K562 (cell line): ENCODE results near the gene CFAP410. TPM values are rescaled to one million over a fixed set of nuclear protein-coding genes. Genes with fewer than 3 reads are reported as not detected.

Experiments used
- ATAC-seq: fragments of 200-7000 bp; cut with Tn5 transposase; 3 replicates; pipeline ENCODE4 v1.9.1; 2020; ENCODE audit warnings: moderate library complexity
- BruUV-seq: library from RNA; stranded (reverse); fragments of 400-500 nt; replicated peaks from 2 replicates; lab custom pipeline; 2021; lab: Mats Ljungman, UMichigan
- CTCF ChIA-PET: fragments of 300-600 bp; formaldehyde crosslinking; extraction: SDS; loops from one replicate; lab custom pipeline; 2021; ENCODE audit warnings: low intra/inter-chr PET ratio; lab: Yijun Ruan, JAX
- POLR2A ChIA-PET: fragments of 300-600, 350-650 bp; sonication (Branson Sonifier 250); formaldehyde crosslinking; extraction: SDS; loops from one replicate; lab custom pipeline; 2021; ENCODE audit warnings: antibody characterized with exemption, inconsistent platforms; lab: Yijun Ruan, JAX
- DNase-seq, 4 experiments: peaks; one replicate each; pipeline versions ENCODE4 v3.0.0 to v3.0.0-alpha.2; 2011 to 2018; ENCODE audit warnings: low spot score in 3 of 4, mixed read lengths in 3 of 4; ENCODE audit errors: extremely low read depth in 1 of 4
- FAIRE-seq: peaks from 2 replicates; lab custom pipeline; 2011; peaks lifted over from hg19 to GRCh38; lab: Jason Lieb, UNC
- H2AFZ ChIP-seq: 2 replicates; pipeline ENCODE4 v1.6.0; 2011; ENCODE audit warnings: low read depth, low read length, control low read depth, inconsistent platforms
- H3K27ac ChIP-seq: fragments of 200-600 bp; 3 replicates; pipeline ENCODE4 v1.8.0; 2011; ENCODE audit warnings: low read depth, mild to moderate bottlenecking, control low read depth, inconsistent platforms, low read length, moderate library complexity, mixed read lengths; ENCODE audit errors: extremely low read depth
- H3K27me3 ChIP-seq, 2 experiments: fragments of 300-600 bp in 1 of 2; 2 replicates in 1 of 2; 3 replicates in 1 of 2; pipeline versions ENCODE4 v1.6.0 to v1.8.0; 2011; ENCODE audit warnings: inconsistent platforms in 2 of 2, low read length in 2 of 2, mild to moderate bottlenecking in 1 of 2, mixed read lengths in 1 of 2, moderate library complexity in 1 of 2; ENCODE audit not compliant: control insufficient read depth in 2 of 2, insufficient read depth in 2 of 2
- H3K36me3 ChIP-seq: fragments of 300-600 bp; 3 replicates; pipeline ENCODE4 v1.8.0; 2011; ENCODE audit warnings: mild to moderate bottlenecking, low read length, inconsistent platforms; ENCODE audit not compliant: control insufficient read depth, insufficient read depth
- H3K4me1 ChIP-seq, 2 experiments: fragments of 200-600 bp in 1 of 2; replicated peaks in 1 of 2; 2 replicates in 1 of 2; 3 replicates in 1 of 2; pipeline versions ENCODE4 v1.5.1 to v1.8.0; 2011; ENCODE audit warnings: inconsistent platforms in 2 of 2, low read length in 2 of 2, mild to moderate bottlenecking in 1 of 2, mixed read lengths in 1 of 2, moderate library complexity in 1 of 2; ENCODE audit not compliant: control insufficient read depth in 2 of 2, insufficient read depth in 2 of 2
- H3K4me2 ChIP-seq: 2 replicates; pipeline ENCODE4 v1.6.1; 2011; ENCODE audit warnings: low read length, control low read depth, inconsistent platforms, mixed read lengths; ENCODE audit not compliant: insufficient read depth
- H3K4me3 ChIP-seq: fragments of 200-600 bp; sonication (generic), shearing (Covaris generic); 2 replicates; pipeline ENCODE4 v1.5.1; 2016; ENCODE audit warnings: control low read depth, inconsistent platforms
- H3K79me2 ChIP-seq: fragments of 200-600 bp; 3 replicates; pipeline ENCODE4 v1.8.0; 2011; ENCODE audit warnings: low read length, inconsistent platforms; ENCODE audit not compliant: control insufficient read depth, insufficient read depth
- H3K9ac ChIP-seq, 2 experiments: 2 replicates each; pipeline versions ENCODE4 v1.6.0 to v1.6.1; 2011; ENCODE audit warnings: low read depth in 2 of 2, low read length in 2 of 2, control low read depth in 1 of 2, inconsistent platforms in 1 of 2, mild to moderate bottlenecking in 1 of 2, mixed read lengths in 1 of 2; ENCODE audit not compliant: insufficient read depth in 1 of 2
- H3K9me1 ChIP-seq: one replicate; pipeline ENCODE4 v1.6.0; 2011; ENCODE audit warnings: inconsistent platforms, mild to moderate bottlenecking, low read length, moderate library complexity; ENCODE audit not compliant: control insufficient read depth, insufficient read depth
- H3K9me3 ChIP-seq: replicated peaks from 2 replicates; pipeline ENCODE4 v1.5.1; 2011; ENCODE audit warnings: low read depth, low read length, inconsistent platforms; ENCODE audit not compliant: control insufficient read depth, insufficient read depth
- H4K20me1 ChIP-seq: replicated peaks from 2 replicates; pipeline ENCODE4 v1.6.1; 2011; ENCODE audit warnings: low read length, inconsistent platforms, mixed read lengths; ENCODE audit not compliant: control insufficient read depth, insufficient read depth
- DPF2 ChIP-seq: fragments of 450-650 bp; IDR thresholded peaks from 2 replicates; pipeline ENCODE4 v1.6.1; 2016
- GATAD2A ChIP-seq: fragments of 450-650 bp; IDR thresholded peaks from 2 replicates; pipeline ENCODE4 v1.6.1; 2017
- HSF4 ChIP-seq: fragments of 250-450 bp; sonication (Bioruptor Pico); IDR thresholded peaks from 2 replicates; pipeline ENCODE4 v2.1.2; 2022; ENCODE audit warnings: mild to moderate bottlenecking, moderate library complexity, borderline replicate concordance
- NONO ChIP-seq, 2 experiments: fragments of 200-400 bp in 1 of 2; fragments of 450-650 bp in 1 of 2; formaldehyde crosslinking in 1 of 2; IDR thresholded peaks; 2 replicates each; pipeline ENCODE4 v1.6.1; 2017; ENCODE audit warnings: low read depth in 2 of 2, mild to moderate bottlenecking in 2 of 2, moderate library complexity in 2 of 2, low read length in 1 of 2
- PPARD ChIP-seq: fragments of 250-450 bp; sonication (Bioruptor Pico); IDR thresholded peaks from 2 replicates; pipeline ENCODE4 v1.8.0; 2022; ENCODE audit warnings: inconsistent platforms, mild to moderate bottlenecking, moderate library complexity
- SNIP1 ChIP-seq: fragments of 450-650 bp; IDR thresholded peaks from 2 replicates; pipeline ENCODE4 v1.7.1; 2017; ENCODE audit warnings: low read depth, mild to moderate bottlenecking
- SRSF7 ChIP-seq: fragments of 200-400 bp; formaldehyde crosslinking; optimal IDR thresholded peaks from 2 replicates; pipeline ENCODE3; 2017; ENCODE audit warnings: mild to moderate bottlenecking, low read depth, low read length
- ZFX ChIP-seq: sonication (generic); formaldehyde crosslinking; IDR thresholded peaks from 2 replicates; pipeline ENCODE4 v1.8.0; 2022; ENCODE audit warnings: mild to moderate bottlenecking, missing genetic modification reagents, moderate library complexity
- ZNF197 ChIP-seq: fragments of 200-800 bp; sonication (Bioruptor generic); IDR thresholded peaks from 2 replicates; pipeline ENCODE4 v1.6.1; 2016; ENCODE audit warnings: low read depth, missing genetic modification characterization, missing compliant biosample characterization
- ZNF695 ChIP-seq: fragments of 450-650 bp; formaldehyde crosslinking; IDR thresholded peaks from 2 replicates; pipeline ENCODE4 v1.4.0; 2020; ENCODE audit warnings: mild to moderate bottlenecking, moderate library complexity
- ZNF717 ChIP-seq: fragments of 250-450 bp; sonication (Bioruptor Pico); IDR thresholded peaks from 2 replicates; pipeline ENCODE4 v1.5.0; 2021
- WGBS: fragments of 100-300 bp; shearing (Covaris generic); methylation state at CpG from one replicate; pipeline ENCODE4 v1.1.6; 2016; ENCODE audit warnings: low coverage, mixed read lengths; ENCODE audit not compliant: insufficient coverage; ENCODE audit errors: missing lambda C conversion rate; 5-methylcytosine and 5-hydroxymethylcytosine counted together
- in situ Hi-C: fragments of 300-500 bp; cut with MboI; formaldehyde crosslinking; loops from 4 replicates; pipeline ENCODE4 v1.15.0; 2018; ENCODE audit warnings: inconsistent platforms, mixed read lengths
- intact Hi-C: fragments of 100-400 bp; cut with micrococcal nuclease; formaldehyde crosslinking; loops from 2 replicates; pipeline ENCODE4 v1.14.2; 2022
- polyA plus RNA-seq, 8 experiments: library from polyadenylated mRNA; depleted of rRNA in 4 of 8; stranded (reverse) in 5 of 8; unstranded in 3 of 8; fragments of >200 nt; fragmentation: Nextera tagmentation in 2 of 8; fragmentation: Illumina TruSeq in 1 of 8; extraction: Ambion mirVana in 2 of 8; extraction: Trizol in 1 of 8; gene quantifications; 2 replicates each; pipeline versions ENCODE4 v1.2.1 to v1.2.3, GENCODE V29; 2011 to 2014; ENCODE audit warnings: inconsistent platforms in 1 of 8, missing spikeins in 1 of 8
- total RNA-seq, 7 experiments: library from RNA; depleted of rRNA in 6 of 7; stranded (reverse); fragments of >200 nt in 6 of 7; fragmentation: Illumina TruSeq in 2 of 7; extraction: Trizol in 2 of 7; gene quantifications; 2 replicates each; pipeline versions ENCODE4 v1.2.1 to v1.2.3, GENCODE V29; 2011 to 2021; ENCODE audit warnings: low replicate concordance in 1 of 7
- TF ChIP-seq, protein P1 (sequence below): fragments of 250-450 bp; sonication (Bioruptor Pico); IDR thresholded peaks from 2 replicates; pipeline ENCODE4 v1.5.0; 2020; ENCODE audit warnings: mild to moderate bottlenecking

CFAP410 gene
- total and polyA plus RNA-seq, 9 of the 15 experiments (the other 6 are each of a cell fraction or from before 2014, with no cell fraction given) = 0.07 to 17.3 (median 2.3) TPM

DNA sequence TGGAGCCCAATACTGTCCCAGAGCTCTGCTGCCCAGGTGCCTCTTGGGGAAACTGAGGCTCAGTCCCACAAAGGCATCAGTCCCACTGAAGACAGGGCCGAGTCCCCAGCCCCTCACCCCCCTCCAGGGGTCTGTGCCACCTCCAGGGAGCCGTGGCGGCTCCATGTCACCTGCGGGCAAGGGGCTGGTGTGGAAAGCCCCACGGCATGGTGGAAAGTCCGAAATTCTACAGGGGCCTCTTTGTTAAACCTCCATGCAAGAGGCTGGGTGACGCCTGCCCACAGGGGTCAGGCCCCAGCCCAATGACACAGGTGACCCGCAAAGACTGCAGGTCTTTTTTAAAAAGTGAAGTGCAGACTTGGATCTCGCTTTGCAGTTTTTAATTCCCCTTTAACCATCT, 56.8 kb downstream of the CFAP410 start:
- DNase-seq (no peak), ATAC-seq (no peak), FAIRE-seq (no peak)
- Histone ChIP-seq H3K27ac (no peak overlapping the region), H3K27me3 (peaks cover 45 to 72% of the 10 kb centered on the region in 2 experiments), H3K4me2 (no peak overlapping the region), H4K20me1 (peaks cover 14% of the 10 kb centered on the region), H3K9me3 (no peaks in the 10 kb centered on the region), H2AFZ (no peak overlapping the region), H3K9ac (no peak overlapping the region), H3K4me3 (no peak overlapping the region), H3K79me2 (no peaks in the 10 kb centered on the region), H3K9me1 (no peaks in the 10 kb centered on the region), H3K4me1 (peaks cover 0 to 31% of the 10 kb centered on the region in 2 experiments; a peak in 2 of 5 replicates), H3K36me3 (no peaks in the 10 kb centered on the region)
- in situ Hi-C loops (loop anchor here (25.0 kb wide), 1 partner anchor 120 kb away; no protein-coding TSS in a partner anchor), intact Hi-C loops (no loop called here)
- TF ChIP-seq DPF2 (no peak), HSF4 (CRISPR knock-in tag) (no peak), PPARD (CRISPR knock-in tag) (no peak)
- 9% methylated on average over 9 of the region's 9 CpGs for WGBS
- POLR2A ChIA-PET = interaction anchor here (0.6 kb wide), 2 partner anchors 12 to 160 kb away, joined by 3 read pairs; no protein-coding TSS in a partner anchor
- CTCF ChIA-PET = no interaction called here
- no TSS peak for BruUV-seq

DNA sequence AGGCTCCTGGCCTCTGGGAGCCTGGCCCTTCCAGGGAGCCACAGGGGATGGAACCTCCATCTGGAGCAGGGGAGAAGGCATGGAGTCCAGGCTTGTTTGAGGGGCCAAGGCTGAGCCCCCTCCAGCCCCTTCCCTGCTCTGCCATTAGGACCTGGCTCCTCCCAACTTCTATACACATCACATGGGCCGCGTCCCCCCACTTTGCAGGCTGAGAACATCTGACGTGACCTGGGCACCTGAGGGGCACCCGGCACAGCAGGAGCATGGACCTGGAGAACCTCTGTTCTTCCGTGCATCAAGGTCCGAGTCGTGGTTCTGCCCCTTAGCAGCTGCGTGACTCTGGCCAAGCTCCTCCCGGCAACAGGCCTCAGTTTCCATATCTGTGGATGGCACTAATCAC, 57.4 kb downstream of the CFAP410 start:
- FAIRE-seq (no peak), ATAC-seq (no peak; the same call in 2 of the 3 replicates), DNase-seq (no peak)
- Histone ChIP-seq H3K27ac (no peak overlapping the region), H3K9ac (no peak overlapping the region), H2AFZ (no peak overlapping the region), H3K4me2 (no peak overlapping the region), H3K4me3 (no peak overlapping the region), H3K9me3 (no peaks in the 10 kb centered on the region), H3K79me2 (no peaks in the 10 kb centered on the region), H4K20me1 (peaks cover 13% of the 10 kb centered on the region), H3K27me3 (peaks cover 48 to 70% of the 10 kb centered on the region in 2 experiments), H3K4me1 (peaks cover 0 to 25% of the 10 kb centered on the region in 2 experiments; a peak in 2 of 5 replicates), H3K36me3 (no peaks in the 10 kb centered on the region), H3K9me1 (no peaks in the 10 kb centered on the region)
- intact Hi-C loops (no loop called here), in situ Hi-C loops (loop anchor here (25.0 kb wide), 1 partner anchor 120 kb away; no protein-coding TSS in a partner anchor)
- ChIA-PET CTCF (no interaction called here), POLR2A (interaction anchor here (0.6 to 1.8 kb wide), 2 partner anchors 14 to 160 kb away, joined by 3 to 4 read pairs; no protein-coding TSS in a partner anchor)
- TF ChIP-seq ZNF197 (CRISPR knock-in tag) (no peak), ZFX (CRISPR knock-in tag) (no peak), SRSF7 (no peak), SNIP1 (no peak), NONO (IDR thresholded peaks at IDR 0.05; ENCODE audit: low read depth in 2 of 2, low read length in 1 of 2) (no peak), ZNF695 (CRISPR knock-in tag) (no peak), GATAD2A (no peak), ZNF717 (CRISPR knock-in tag) (no peak)
- TF ChIP-seq, protein P1, sequence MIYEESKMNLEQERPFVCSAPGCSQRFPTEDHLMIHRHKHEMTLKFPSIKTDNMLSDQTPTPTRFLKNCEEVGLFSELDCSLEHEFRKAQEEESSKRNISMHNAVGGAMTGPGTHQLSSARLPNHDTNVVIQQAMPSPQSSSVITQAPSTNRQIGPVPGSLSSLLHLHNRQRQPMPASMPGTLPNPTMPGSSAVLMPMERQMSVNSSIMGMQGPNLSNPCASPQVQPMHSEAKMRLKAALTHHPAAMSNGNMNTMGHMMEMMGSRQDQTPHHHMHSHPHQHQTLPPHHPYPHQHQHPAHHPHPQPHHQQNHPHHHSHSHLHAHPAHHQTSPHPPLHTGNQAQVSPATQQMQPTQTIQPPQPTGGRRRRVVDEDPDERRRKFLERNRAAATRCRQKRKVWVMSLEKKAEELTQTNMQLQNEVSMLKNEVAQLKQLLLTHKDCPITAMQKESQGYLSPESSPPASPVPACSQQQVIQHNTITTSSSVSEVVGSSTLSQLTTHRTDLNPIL (CRISPR knock-in tag) = no peak
- BruUV-seq = no TSS peak
- 16% methylated on average over 9 of the region's 9 CpGs for WGBS
